HG03575 (cell line): ENCODE measurements around the gene ADGB.
"Not testable (repeated sequence)": the region's sequence is repeated elsewhere in the genome, so short reads cannot be mapped to it uniquely, and the experiment has no call there.

Source experiments
- ATAC-seq: cut with Tn5 transposase; IDR thresholded peaks from one replicate; pipeline ENCODE4 v1.9.1; 2021; ENCODE audit not compliant: unreplicated experiment, insufficient number of reproducible peaks, low FRiP score; ENCODE audit errors: extremely low read depth

ADGB gene

DNA sequence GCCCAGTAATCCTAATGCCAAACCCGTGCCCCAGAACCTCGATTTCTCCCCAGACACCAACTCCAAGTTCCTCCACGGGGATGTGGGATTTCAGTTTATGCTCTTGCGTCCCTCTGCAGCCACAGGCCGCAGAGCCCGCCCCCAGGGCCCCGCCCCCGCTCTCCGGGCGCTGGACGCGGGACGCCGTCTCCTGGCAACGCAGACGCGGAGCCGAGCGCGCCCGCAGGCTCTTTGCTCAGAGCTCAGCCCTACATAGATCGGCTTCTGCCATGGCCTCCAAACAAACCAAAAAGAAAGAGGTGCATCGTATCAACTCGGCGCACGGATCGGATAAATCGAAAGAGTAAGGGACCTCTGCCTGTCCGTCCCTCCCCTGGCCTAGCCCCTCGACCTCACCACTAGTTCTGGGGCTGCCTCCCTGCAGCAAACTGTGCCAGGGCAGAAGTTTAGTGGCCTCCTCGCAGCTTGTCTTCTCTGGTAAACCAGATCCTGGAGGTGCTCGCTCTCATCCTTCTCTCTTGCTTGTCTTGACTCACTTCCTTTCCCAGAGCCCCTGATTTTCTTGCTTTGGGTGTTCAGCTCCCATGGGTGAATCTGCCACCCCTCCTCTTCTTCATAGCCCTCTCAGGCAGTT lies at the start of gene ADGB:
TSS of gene ADGB (plus strand) at position 201 of the 634 bp plus-strand sequence. CDS start at position 270, 69 bp downstream.
- ATAC-seq = no peak

DNA sequence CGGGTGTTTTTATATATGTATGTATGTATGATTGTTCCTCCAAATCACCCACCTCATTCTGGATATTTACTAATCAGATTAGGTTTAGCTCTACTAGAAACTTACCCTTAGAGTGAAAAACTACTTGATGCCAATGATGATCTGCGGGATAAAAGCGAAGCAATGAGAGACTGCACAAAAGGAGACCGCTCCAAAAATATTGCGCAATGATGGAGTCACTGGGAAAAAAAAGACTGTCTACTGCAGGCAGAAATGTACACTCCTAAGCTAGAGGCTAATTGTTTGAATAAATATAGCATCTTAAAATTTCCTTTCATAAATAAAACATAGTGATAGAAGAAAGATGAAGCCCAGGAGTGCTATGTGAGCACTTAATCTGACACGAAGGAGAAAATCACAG lies 47.9 kb upstream of the ADGB start:
- no peak for ATAC-seq

DNA sequence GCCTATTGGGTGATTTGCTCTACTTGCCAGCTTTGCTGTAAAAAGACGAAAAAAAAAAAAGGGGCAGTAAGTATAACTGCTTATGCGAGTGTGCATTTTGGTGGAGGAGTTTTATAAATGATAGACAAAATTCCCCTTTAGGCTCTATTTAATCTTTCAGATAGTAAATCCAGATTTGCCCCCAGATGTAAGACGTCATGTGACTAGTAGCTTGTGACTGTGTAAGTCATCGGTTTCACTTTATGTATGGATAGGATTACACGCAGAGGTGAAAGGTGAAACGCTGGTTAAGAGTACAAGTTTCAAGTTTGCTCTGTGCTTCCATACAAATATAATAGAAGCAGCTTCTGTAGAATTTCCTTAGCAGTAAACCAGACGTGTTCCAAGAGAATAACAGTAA lies 47.2 kb upstream of the ADGB start:
- no peak for ATAC-seq

DNA sequence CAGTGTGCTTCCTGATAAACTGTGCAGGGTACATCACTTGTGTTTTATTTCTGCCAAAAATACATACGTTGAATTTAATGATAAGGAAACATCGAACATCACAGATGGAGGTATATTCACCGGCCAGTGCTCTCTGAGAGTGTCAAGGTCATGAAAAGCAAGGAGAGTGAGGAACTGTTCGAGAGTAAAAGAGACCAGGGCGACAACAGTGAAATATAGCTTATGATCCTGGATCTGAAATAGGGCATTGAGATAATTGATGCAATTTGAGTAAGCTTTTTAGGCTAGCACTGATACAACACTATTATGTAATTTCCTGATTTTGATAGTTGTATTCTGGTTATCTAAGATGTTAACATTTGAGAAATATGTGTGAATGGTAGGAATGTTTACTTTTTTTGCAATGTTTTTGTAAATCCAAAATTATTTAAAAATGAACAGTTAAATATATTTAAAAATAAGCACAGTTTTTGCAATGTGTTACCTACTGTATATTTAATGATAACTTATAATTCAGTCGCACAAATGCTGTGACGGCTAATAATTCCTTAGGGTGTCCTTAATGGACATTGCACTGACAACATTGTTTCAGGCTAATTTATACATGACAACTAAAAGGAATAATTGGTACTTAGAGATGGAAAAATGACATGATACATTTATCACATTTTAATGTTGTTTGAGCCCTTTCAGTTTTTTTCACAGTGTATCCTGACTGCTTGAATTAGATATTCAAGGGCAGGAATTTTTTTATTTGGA lies 45.2 kb upstream of the ADGB start:
- no peak for ATAC-seq

DNA sequence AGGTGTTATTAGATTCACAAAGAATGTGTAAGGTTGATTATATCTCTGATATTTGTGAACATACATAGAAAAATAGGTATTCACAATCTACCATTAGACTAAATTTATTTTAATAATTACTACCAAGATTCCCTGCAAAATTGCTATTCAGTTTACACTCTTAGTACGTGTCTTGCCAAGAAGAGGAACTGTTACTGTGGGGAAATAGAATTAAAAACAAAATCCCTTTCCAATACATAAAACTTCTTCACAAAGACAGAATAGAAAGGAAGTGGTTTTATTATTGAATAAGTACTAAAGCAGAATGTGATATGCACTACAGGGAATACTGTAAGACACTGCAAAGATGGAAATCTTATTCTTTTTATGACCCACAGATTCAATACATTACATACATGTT lies 38.2 kb upstream of the ADGB start:
- no peak for ATAC-seq

DNA sequence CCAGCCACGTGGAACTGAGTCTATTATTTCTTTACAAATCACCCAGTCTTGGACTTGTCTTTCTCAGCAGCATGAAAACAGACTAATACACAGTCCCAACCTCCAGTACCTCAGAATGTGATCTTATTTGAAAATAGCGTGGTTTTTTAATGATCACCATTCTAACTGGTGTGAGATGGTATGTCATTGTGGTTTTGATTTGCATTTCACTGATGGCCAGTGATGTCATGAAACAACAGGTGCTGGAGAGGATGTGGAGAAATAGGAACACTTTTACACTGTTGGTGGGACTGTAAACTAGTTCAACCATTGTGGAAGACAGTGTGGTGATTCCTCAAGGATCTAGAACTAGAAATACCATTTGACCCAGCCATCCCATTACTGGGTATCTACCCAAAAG lies 32.1 kb upstream of the ADGB start:
- not testable (repeated sequence) for ATAC-seq

DNA sequence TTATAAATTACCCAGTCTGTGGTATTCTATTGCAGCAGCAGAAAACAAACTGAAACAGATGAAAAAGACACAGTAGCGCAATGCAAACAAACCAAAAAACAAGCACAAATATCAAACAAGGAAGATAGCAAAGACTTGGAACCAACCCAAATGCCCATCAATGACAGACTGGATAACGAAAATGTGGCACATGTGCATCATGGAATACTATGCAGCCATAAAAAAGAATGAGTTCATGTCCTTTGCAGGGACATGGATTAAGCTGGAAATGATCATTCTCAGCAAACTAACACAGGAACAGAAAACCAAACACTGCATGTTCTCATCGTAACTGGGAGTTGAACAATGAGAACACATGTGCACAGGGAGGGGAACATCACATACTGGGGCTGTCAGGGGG lies 30.2 kb upstream of the ADGB start:
- ATAC-seq = not testable (repeated sequence)

DNA sequence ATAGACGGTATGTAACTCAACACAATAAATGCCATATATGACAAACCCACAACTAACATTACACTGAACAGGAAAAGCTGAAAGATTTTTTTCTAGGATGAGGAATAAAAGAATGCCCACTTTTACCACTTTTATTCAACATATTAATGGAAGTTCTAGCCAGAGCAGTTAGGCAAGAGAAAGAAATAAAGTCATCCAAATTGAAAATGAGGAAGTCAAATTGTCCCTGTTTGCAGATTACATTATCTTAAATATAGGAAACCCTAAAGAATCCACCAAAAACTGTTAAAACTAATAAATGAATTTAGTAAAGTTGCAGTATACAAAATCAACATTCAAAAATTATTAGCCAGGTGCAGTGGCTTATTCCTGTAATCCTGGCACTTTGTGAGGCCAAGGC lies 24.6 kb upstream of the ADGB start:
- ATAC-seq = no peak

DNA sequence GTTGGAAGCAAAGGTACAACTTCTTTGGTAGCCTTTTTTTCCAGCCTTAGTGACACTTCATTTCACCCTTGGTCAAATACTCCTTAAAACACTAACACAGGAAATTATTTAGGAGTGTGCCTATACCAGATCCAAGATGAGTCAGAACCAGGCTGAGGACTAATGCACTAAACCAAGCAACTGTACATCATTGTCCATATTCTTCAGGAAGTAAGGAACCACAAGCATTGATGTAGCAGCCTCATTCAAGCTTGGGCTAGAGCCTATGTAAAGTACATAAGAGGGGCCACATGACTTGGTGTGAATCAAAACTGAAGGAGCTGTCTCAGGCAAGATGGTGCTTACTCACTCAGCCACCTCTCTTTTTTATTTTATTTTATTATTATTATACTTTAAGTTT lies 20.7 kb upstream of the ADGB start:
- ATAC-seq = no peak

DNA sequence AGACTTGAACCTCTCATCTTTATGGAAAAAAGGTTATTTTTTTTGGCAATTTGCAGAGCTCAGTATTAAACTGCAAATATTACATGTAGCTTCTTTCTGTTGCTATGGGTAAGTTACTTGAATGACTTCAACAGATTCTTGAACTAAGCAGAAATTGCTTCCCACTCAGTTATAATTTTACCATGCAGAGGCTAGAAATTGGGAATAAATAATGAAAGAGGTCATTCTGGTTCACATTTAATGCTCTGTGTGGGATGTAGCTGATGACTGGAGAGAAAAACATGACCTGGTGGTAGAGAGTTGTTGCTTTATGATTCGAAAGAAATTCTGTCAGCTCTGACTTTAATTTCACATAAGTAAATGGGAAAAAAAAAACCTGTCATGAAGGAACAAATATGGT lies 16.8 kb upstream of the ADGB start:
- no peak for ATAC-seq

DNA sequence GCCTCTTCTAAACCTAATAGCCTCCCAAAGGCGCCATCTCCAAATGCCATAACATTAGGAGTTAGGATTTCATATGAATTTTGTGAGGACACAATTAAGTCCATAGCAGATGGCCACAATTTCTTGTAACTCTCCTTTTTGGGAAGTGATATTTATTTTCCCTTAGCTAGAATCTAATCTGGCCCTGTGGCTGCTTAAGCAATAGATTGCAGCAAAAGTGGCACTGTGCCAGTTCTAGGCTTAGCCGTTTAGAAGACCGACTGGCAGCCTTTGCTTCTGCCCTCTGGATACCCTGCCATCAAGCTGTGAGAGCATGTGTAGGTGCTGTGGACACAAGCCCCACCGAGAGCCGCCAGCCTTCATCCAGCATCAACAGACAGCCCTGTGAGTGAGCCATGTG lies 15.9 kb upstream of the ADGB start:
- ATAC-seq = no peak

DNA sequence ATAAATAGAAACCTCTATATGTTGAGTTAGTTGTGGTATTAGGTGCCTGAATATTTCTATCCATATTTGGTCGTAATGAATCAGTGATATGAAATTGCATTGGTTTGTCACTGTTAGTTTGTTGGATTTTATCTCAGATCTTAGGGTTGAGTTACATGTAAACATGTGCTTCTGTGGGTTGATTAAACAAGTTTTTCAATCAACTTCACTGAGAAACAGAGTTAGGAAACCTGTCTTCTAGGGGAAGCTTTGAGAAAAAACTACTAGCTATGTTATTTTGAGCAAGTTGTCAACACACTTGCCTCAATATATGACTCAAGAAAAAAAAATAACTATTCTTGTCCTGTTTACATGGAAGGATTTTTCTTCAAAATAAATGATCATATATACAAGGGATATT lies 14.8 kb upstream of the ADGB start:
- no peak for ATAC-seq

DNA sequence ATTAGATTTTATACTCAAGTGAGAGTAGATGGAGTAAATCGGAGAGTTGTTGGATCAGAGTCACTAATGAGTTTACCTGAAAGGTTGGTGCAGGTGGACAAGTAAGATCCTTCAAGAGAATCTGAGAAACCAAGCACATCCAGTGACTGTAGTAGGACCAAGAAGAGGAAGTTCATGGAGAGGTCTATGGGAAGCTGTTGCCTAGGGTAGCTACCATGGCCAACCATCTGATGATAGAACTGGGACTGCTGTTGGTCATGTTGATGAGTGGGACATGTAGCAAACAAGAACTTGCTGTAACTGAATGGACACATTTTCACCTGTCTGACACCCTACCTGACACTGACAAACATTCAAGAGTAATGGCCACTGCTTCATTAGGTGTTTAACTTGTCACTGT lies 11.3 kb upstream of the ADGB start:
- no peak for ATAC-seq

DNA sequence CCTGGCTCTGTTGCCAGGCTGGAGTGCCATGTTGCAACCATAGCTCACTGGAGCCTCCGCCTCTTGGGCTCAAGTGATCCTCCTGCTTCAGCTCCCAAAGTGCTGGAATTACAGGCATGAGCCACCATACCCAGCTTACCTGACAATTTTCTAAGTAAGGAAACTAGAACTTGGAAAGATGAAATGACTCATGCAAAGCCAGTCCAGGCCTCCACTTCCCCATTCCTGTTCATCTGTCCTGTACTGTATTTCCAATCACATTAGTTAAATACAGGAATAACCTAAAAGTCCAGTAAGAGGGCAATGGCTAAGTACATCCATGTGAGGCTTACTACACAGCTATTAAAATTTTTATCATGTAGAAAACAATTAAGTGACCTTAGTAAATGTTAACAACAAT lies 8.3 kb upstream of the ADGB start:
- ATAC-seq = no peak

DNA sequence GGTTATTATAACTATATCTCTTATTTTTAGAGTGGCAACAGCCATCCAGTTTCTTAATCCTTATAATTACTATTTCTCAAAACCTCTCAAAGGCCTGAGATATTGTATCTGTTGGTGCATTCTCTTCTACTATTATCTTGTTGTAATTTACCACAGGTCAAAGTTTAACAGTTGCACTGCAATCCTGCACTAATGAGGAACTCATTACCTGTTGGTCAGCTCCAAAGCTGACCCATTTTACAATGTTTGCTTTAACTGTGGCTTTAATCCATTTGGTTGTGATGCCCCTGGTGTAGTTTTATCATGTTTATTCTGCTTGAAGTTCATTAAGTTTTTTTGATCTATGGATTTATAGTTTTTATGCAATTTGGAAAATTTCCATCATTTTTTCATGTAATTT lies 6.3 kb upstream of the ADGB start:
- ATAC-seq = no peak

DNA sequence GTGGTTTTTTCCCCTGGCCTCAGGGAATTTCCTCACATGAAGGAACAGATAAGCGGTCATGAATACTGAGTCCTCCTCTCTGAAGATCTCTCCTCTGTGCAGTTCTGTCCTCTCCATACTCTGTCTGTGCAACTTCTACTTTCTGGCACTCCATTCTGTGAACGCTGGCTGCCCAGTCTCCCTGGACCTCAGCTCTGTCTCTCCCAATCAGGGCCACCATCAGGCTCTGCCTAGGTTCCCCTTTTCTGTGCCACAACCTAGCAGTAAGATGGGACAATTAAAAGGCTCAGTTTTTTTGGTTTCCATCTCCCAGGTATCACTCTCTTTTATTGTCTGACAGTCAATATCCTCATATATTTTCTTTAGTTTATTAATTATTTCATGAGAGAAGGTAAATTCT lies 4.8 kb upstream of the ADGB start:
- ATAC-seq = no peak

DNA sequence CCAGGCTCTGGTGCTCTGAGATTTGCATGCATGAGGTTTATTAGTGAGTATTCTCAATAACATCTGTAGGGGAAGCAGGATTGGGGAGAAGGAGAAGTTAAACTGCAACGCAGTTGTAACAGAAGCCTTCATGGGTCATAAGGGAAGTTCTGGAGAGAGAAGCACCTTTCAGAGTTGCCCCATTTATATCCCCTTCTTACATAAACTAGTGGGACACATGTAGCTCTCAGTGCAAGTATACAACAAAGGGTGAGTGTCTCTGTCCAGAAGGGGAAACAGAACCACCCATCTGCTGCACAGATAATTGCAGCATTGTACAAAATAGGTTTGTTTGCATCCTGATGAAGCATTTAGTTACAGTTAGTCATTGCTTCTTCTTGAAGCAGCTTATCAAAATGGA lies 4.3 kb upstream of the ADGB start:
- no peak for ATAC-seq

DNA sequence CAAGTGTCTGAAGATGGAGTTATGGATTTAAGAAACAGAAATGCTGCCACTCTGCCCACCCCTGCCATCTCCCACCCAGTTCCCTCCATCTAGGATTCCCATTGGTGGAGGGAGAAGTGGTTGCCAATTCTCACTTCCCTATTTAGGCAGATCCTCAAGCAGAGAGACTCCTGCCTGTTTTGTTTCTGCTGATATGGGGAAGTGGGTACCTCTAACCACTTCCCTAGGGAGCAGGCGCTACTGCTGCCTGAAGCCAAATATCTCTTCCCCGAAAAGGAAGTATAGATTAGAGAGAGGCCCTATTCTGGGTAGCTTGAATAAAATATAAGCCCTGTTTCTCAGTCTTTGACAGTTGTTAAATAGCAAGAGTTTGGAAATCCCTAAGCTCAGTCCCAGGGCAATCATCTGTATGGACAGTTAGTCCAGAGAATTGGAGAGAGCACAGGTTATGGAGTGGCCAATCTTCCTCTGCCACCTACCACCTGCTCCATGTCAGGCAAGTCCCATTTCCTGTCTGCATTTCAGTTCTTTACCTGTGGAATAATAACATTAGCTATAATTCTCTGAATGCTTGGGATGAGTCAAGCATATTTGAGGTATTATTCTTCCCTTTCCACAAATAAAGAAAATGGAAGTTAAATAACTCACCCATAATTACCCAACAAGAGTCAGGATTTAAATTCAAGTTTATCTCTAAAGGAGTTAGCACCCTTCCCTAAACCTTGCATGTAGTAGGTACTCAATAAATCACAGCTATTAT lies 2.6 kb upstream of the ADGB start:
- no peak for ATAC-seq

DNA sequence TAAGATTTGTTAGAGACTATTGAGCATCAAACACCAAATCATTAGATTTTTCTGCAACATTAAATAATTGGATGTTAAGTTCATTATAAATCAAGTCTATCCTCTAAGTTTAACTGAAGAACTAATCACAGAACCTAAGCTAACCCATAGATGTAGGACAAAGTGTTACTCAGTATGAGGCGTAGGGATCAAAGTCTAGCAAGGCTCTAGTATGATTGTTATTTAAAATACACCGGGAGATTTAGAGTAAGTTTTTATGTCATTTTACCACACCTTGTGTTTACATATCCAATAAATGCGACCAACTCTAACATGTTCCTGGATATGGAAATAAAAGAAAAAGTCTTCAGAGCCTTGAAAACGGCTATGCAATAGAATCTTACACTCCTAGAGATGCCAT lies 2.6 kb downstream of the ADGB start:
- ATAC-seq = no peak

DNA sequence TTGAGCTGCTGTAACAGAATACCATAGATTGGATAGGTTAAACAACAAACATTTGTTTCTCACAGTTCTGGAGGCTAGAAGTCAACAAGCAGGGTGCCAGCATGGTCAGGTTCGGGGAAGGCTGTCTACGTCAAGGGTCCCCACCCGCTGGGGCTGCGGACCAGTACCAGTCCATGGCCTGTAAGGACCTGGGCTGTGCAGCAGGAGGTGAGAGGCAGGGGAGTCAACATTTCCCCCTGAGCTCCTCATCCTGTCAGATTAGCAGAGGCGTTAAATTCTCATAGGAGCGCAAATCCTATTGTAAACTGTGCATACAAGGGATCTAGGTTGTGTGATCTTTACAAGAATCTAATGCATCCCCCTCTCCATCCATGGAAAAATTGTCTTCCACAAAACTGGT lies 3.8 kb downstream of the ADGB start:
- no peak for ATAC-seq
